ENCODE results near the gene TMEM108.

Gene TMEM108

GRCh38 chr3:133018921-133019320 is 19.3 kb upstream of the TMEM108 start:
- no peak for TF ChIP-seq CTCF (conservative IDR thresholded peaks at IDR 0.05)
- no peak for TF ChIP-seq ZFX (IDR thresholded peaks at IDR 0.05)
- no peak overlapping the region for H3K27ac ChIP-seq

DNA sequence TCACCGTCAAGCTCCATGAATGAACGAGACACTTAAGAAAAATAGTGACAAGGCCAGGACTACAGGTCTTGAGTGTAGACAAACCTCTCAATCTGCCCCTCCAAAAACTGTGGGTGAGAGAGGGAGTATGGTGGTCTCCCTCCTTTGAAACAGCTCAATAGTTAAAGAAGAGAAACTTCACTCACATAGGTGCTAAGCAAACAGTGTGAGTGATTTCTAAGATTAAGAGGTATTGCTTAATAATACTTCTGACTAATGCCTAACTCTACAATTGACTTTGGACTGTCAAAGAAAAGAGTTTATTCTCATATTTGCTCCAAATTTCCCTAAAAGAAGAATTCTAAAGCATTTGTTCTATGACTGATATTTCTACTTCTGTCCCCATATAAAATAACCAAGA is 17.0 kb upstream of the TMEM108 start:
- H3K27ac ChIP-seq, result no peak overlapping the region
- no peak for TF ChIP-seq CTCF (conservative IDR thresholded peaks at IDR 0.05)
- TF ChIP-seq ZFX (IDR thresholded peaks at IDR 0.05), result no peak

GRCh38 chr3:133023362-133023761 is 14.8 kb upstream of the TMEM108 start:
- H3K27ac ChIP-seq, result no peak overlapping the region
- no peak for TF ChIP-seq CTCF (conservative IDR thresholded peaks at IDR 0.05)
- TF ChIP-seq ZFX (IDR thresholded peaks at IDR 0.05), result no peak

GRCh38 chr3:133025546-133025945 is 12.6 kb upstream of the TMEM108 start:
- H3K27ac ChIP-seq, result no peak overlapping the region
- no peak for TF ChIP-seq CTCF (conservative IDR thresholded peaks at IDR 0.05)
- TF ChIP-seq ZFX (IDR thresholded peaks at IDR 0.05), result no peak

- H3K27ac ChIP-seq, result no peak overlapping the region
- TF ChIP-seq ZFX (IDR thresholded peaks at IDR 0.05), result no peak
- no peak for TF ChIP-seq CTCF (conservative IDR thresholded peaks at IDR 0.05)
Observed at GRCh38 chr3:133032301-133032700, 5.9 kb upstream of the TMEM108 start.

DNA sequence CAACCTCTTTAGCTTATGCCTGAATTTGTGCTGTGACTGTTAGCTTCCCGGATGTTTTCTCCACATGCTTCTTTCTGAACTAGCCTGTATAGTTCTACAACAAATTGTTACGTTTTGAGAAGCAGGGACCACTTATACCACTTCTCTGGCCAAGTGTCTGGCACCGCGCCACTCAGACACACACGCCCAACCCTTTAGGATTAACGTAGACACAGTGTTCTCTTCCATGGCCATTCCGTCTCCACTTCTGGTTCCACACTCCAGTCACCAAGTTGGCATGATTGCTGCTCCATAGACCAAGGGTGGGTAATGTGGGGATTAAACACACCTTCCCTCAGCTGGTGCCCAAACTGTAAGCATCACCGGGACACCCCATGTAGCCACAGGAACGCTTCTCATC is 755 bp upstream of the TMEM108 start:
- TF ChIP-seq CTCF (conservative IDR thresholded peaks at IDR 0.05), result no peak
- TF ChIP-seq ZFX (IDR thresholded peaks at IDR 0.05), result no peak
- H3K27ac ChIP-seq, result no peak overlapping the region

DNA sequence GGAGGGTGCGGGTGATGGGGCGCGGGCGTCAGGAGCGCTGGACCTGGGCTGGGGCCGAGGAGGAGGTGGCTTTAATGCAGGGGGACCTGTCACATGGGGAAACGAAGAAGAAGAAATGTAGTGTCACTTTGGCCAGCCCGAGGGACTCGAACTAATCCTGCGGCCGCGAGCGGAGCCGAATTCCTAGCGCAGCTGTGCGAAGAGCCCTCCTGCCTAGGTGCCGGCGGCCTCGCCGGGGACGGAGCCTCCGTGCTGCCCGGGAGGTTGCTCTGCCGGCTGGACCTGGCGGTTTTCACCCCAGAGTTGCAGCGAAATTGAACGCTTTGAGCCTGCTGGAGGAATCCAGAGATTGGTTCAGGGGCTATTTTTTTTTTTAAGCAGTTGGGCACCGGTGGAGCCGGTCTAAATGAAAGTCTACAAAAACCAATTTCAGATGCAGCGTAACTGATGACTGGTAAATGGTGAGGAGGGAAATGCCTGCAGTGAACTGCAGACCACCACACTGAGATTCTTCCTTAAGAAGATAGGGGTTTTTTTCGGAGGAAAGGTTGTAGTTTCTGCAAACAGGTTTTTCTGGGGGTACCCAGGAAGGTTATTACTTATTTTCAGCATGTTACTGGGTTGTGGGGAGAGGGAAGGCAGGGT is 662 bp downstream of the TMEM108 start:
- TF ChIP-seq CTCF (conservative IDR thresholded peaks at IDR 0.05) (no peak), ZFX (IDR thresholded peaks at IDR 0.05) (no peak)
- no peak overlapping the region for H3K27ac ChIP-seq
